Measurements from ENCODE around the gene ATP8B4. TPM values are rescaled to one million over a fixed set of nuclear protein-coding genes. Genes with fewer than 3 reads are reported as not detected.

Gene ATP8B4
- total and polyA plus RNA-seq, 4 donors = 1.9 to 19.7 (median 12.4) TPM

GRCh38 chr15:50107591-50108408, 11.2 kb downstream of the ATP8B4 start:
- no peak overlapping the region for H3K4me3 ChIP-seq (ENCODE audit: low read depth in 1 of 3, low read length in 3 of 3)
- peaks cover 0 to 10% (median 5%) of the 10 kb centered on the region in 4 donors for H3K4me1 ChIP-seq (ENCODE audit: control insufficient read depth in 4 of 4, insufficient read depth in 4 of 4, low read length in 3 of 4)
- H3K27ac ChIP-seq (ENCODE audit: low read depth in 1 of 2, low read length in 2 of 2) = peak overlapping the region; percentile 22 to 46
- no peaks in the 10 kb centered on the region for H3K9me3 ChIP-seq (ENCODE audit: control insufficient read depth in 4 of 4, low read length in 3 of 4)
- DNase-seq (ENCODE audit: low spot score) = no peak
- H3K27me3 ChIP-seq (ENCODE audit: control insufficient read depth in 4 of 4, insufficient read depth in 4 of 4, low read length in 3 of 4) = no peaks in the 10 kb centered on the region
- TF ChIP-seq HNF4G (IDR thresholded peaks at IDR 0.05) = no peak
- TF ChIP-seq RXRA (IDR thresholded peaks at IDR 0.05) = no peak
- TF ChIP-seq EGR1 (IDR thresholded peaks at IDR 0.05; ENCODE audit: low read depth in 2 of 2) = no peak
- no peak for TF ChIP-seq JUND (IDR thresholded peaks at IDR 0.05)
- no peak for TF ChIP-seq NR2F2 (IDR thresholded peaks at IDR 0.05)
- no peak for TF ChIP-seq RAD21 (IDR thresholded peaks at IDR 0.05)
- peak; percentile 30 for TF ChIP-seq MAX (IDR thresholded peaks at IDR 0.05)
- no peak for TF ChIP-seq REST (IDR thresholded peaks at IDR 0.05)
- no peaks in the 10 kb centered on the region for H3K36me3 ChIP-seq (ENCODE audit: control insufficient read depth in 4 of 4, insufficient read depth in 3 of 4, low read depth in 1 of 4, low read length in 3 of 4)
- H3K9ac ChIP-seq (ENCODE audit: low read depth in 1 of 2, low read length in 2 of 2) = no peak overlapping the region
- 83% methylated on average over 7 of the region's 7 CpGs for WGBS

GRCh38 chr15:50107157-50107556, 11.9 kb downstream of the ATP8B4 start:
- H3K9me3 ChIP-seq (ENCODE audit: control insufficient read depth in 4 of 4, low read length in 3 of 4) = no peaks in the 10 kb centered on the region
- TF ChIP-seq MAX (IDR thresholded peaks at IDR 0.05) (no peak), ZBTB33 (IDR thresholded peaks at IDR 0.05) (no peak), RAD21 (IDR thresholded peaks at IDR 0.05) (no peak), RXRA (IDR thresholded peaks at IDR 0.05) (no peak), NR2F2 (IDR thresholded peaks at IDR 0.05) (no peak), HNF4A (conservative IDR thresholded peaks at IDR 0.05) (no peak), FOXA2 (IDR thresholded peaks at IDR 0.05) (no peak), HNF4G (IDR thresholded peaks at IDR 0.05) (no peak), GABPA (IDR thresholded peaks at IDR 0.05 in 1 of 2, conservative IDR thresholded peaks at IDR 0.05 in 1 of 2) (no peak), ATF3 (IDR thresholded peaks at IDR 0.05) (no peak), FOXA1 (IDR thresholded peaks at IDR 0.05) (no peak), EGR1 (IDR thresholded peaks at IDR 0.05; ENCODE audit: low read depth in 2 of 2) (no peak), TAF1 (conservative IDR thresholded peaks at IDR 0.05) (no peak), JUND (IDR thresholded peaks at IDR 0.05) (no peak), YY1 (IDR thresholded peaks at IDR 0.05) (no peak), CTCF (IDR thresholded peaks at IDR 0.05; ENCODE audit: low read depth, low read length, missing input control) (no peak), REST (IDR thresholded peaks at IDR 0.05) (no peak), SP1 (IDR thresholded peaks at IDR 0.05) (no peak)
- no peak for DNase-seq (ENCODE audit: low spot score)
- no peak overlapping the region for H3K27ac ChIP-seq (ENCODE audit: low read depth in 1 of 2, low read length in 2 of 2)
- H3K9ac ChIP-seq (ENCODE audit: low read depth in 1 of 2, low read length in 2 of 2) = no peak overlapping the region
- 83% methylated on average over 4 of the region's 4 CpGs for WGBS
- H3K36me3 ChIP-seq (ENCODE audit: control insufficient read depth in 4 of 4, insufficient read depth in 3 of 4, low read depth in 1 of 4, low read length in 3 of 4) = no peaks in the 10 kb centered on the region
- no peaks in the 10 kb centered on the region for H3K27me3 ChIP-seq (ENCODE audit: control insufficient read depth in 4 of 4, insufficient read depth in 4 of 4, low read length in 3 of 4)
- H3K4me3 ChIP-seq (ENCODE audit: low read depth in 1 of 3, low read length in 3 of 3) = no peak overlapping the region
- peaks cover 0 to 10% (median 5%) of the 10 kb centered on the region in 4 donors for H3K4me1 ChIP-seq (ENCODE audit: control insufficient read depth in 4 of 4, insufficient read depth in 4 of 4, low read length in 3 of 4)

Measured in liver (tissue), 9 donors.